ENCODE measurements around the gene PIGS. TPM values are rescaled to one million over a fixed set of nuclear protein-coding genes. Genes with fewer than 3 reads are reported as not detected.

Gene PIGS
- total RNA-seq, 2 experiments from 2014 or later, result 73.8 to 76.4 TPM

DNA sequence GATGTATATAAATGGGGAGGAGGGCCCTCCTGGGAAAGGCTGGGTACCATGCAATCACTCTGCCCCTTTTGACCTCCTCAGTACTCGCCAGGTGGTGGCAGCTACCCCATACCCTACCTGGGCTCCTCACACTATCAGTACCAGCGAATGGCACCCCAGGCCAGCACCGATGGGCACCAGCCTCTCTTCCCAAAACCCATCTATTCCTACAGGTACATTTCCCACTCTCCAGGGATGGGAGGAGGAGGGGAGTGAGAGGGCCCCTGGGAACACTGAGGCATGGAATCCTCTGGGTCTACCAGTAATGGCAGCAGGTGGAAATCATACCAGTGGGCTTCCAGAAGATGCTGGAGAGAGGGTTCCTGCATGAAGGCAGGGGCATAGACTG lies 42.3 kb downstream of the PIGS start:
- H3K4me1 Mint-ChIP-seq (ENCODE audit: low read depth), result no peaks in the 10 kb centered on the region
- CTCF ChIA-PET, result no interaction called here
- Histone ChIP-seq H3K27ac (ENCODE audit: low read depth in 1 of 2, low read length in 2 of 2) (no peak overlapping the region), H3K4me1 (ENCODE audit: insufficient read depth, low read length) (no peaks in the 10 kb centered on the region), H3K4me3 (ENCODE audit: low read length) (no peak overlapping the region), H3K36me3 (ENCODE audit: insufficient read depth, low read length) (no peaks in the 10 kb centered on the region), H3K9me3 (ENCODE audit: control insufficient read depth in 1 of 2, insufficient read depth in 1 of 2, low read length in 2 of 2) (no peaks in the 10 kb centered on the region), H3K27me3 (ENCODE audit: control insufficient read depth in 1 of 2, insufficient read depth in 2 of 2, low read length in 2 of 2) (no peaks in the 10 kb centered on the region)
- no peaks in the 10 kb centered on the region for H3K9me3 Mint-ChIP-seq
- POLR2A ChIA-PET, result no interaction called here
- no peak overlapping the region for H3K27ac Mint-ChIP-seq
- H3K27me3 Mint-ChIP-seq, result no peaks in the 10 kb centered on the region
- TF ChIP-seq CTCF (IDR thresholded peaks at IDR 0.05), result no peak
- ATAC-seq (ENCODE audit: poor library complexity), result no peak
- H3K36me3 Mint-ChIP-seq (ENCODE audit: low read depth), result no peaks in the 10 kb centered on the region
- no peak overlapping the region for H3K4me3 Mint-ChIP-seq
- no peak for DNase-seq
- intact Hi-C loops (cut with DNase I, micrococcal nuclease), result no loop called here

- TF ChIP-seq CTCF (IDR thresholded peaks at IDR 0.05), result no peak
- Mint-ChIP-seq H3K4me3 (no peak overlapping the region), H3K27me3 (no peaks in the 10 kb centered on the region), H3K27ac (no peak overlapping the region), H3K4me1 (ENCODE audit: low read depth) (no peaks in the 10 kb centered on the region), H3K36me3 (ENCODE audit: low read depth) (no peaks in the 10 kb centered on the region), H3K9me3 (no peaks in the 10 kb centered on the region)
- no peak for DNase-seq
- no peak overlapping the region for H3K27ac ChIP-seq (ENCODE audit: low read depth in 1 of 2, low read length in 2 of 2)
- no peaks in the 10 kb centered on the region for H3K9me3 ChIP-seq (ENCODE audit: control insufficient read depth in 1 of 2, insufficient read depth in 1 of 2, low read length in 2 of 2)
- intact Hi-C loops (cut with DNase I, micrococcal nuclease), result no loop called here
- no peaks in the 10 kb centered on the region for H3K27me3 ChIP-seq (ENCODE audit: control insufficient read depth in 1 of 2, insufficient read depth in 2 of 2, low read length in 2 of 2)
- H3K36me3 ChIP-seq (ENCODE audit: insufficient read depth, low read length), result no peaks in the 10 kb centered on the region
- no peaks in the 10 kb centered on the region for H3K4me1 ChIP-seq (ENCODE audit: insufficient read depth, low read length)
- ChIA-PET POLR2A (no interaction called here), CTCF (no interaction called here)
- no peak overlapping the region for H3K4me3 ChIP-seq (ENCODE audit: low read length)
- no peak for ATAC-seq (ENCODE audit: poor library complexity)
Observed at GRCh38 chr17:28528327-28529012, 42.9 kb downstream of the PIGS start.

- Mint-ChIP-seq H3K36me3 (ENCODE audit: low read depth) (no peaks in the 10 kb centered on the region), H3K4me1 (ENCODE audit: low read depth) (no peaks in the 10 kb centered on the region), H3K27ac (no peak overlapping the region), H3K9me3 (no peaks in the 10 kb centered on the region), H3K4me3 (no peak overlapping the region), H3K27me3 (no peaks in the 10 kb centered on the region)
- H3K9me3 ChIP-seq (ENCODE audit: control insufficient read depth in 1 of 2, insufficient read depth in 1 of 2, low read length in 2 of 2), result no peaks in the 10 kb centered on the region
- intact Hi-C loops (cut with DNase I, micrococcal nuclease), result no loop called here
- H3K36me3 ChIP-seq (ENCODE audit: insufficient read depth, low read length), result no peaks in the 10 kb centered on the region
- no peak overlapping the region for H3K27ac ChIP-seq (ENCODE audit: low read depth in 1 of 2, low read length in 2 of 2)
- POLR2A ChIA-PET, result no interaction called here
- DNase-seq, result no peak
- no peak overlapping the region for H3K4me3 ChIP-seq (ENCODE audit: low read length)
- H3K27me3 ChIP-seq (ENCODE audit: control insufficient read depth in 1 of 2, insufficient read depth in 2 of 2, low read length in 2 of 2), result no peaks in the 10 kb centered on the region
- CTCF ChIA-PET, result no interaction called here
- ATAC-seq (ENCODE audit: poor library complexity), result no peak
- H3K4me1 ChIP-seq (ENCODE audit: insufficient read depth, low read length), result no peaks in the 10 kb centered on the region
- TF ChIP-seq CTCF (IDR thresholded peaks at IDR 0.05), result no peak
Observed at GRCh38 chr17:28527859-28528258, 43.5 kb downstream of the PIGS start.
